CD4-positive, alpha-beta T cell treated with Interleukin-10 for 1 hour (primary cell): ENCODE measurements around the gene IP6K2.

Source experiments
- DNase-seq: peaks from one replicate; pipeline ENCODE4 v3.0.0-alpha.2; 2020

The IP6K2 gene

DNA sequence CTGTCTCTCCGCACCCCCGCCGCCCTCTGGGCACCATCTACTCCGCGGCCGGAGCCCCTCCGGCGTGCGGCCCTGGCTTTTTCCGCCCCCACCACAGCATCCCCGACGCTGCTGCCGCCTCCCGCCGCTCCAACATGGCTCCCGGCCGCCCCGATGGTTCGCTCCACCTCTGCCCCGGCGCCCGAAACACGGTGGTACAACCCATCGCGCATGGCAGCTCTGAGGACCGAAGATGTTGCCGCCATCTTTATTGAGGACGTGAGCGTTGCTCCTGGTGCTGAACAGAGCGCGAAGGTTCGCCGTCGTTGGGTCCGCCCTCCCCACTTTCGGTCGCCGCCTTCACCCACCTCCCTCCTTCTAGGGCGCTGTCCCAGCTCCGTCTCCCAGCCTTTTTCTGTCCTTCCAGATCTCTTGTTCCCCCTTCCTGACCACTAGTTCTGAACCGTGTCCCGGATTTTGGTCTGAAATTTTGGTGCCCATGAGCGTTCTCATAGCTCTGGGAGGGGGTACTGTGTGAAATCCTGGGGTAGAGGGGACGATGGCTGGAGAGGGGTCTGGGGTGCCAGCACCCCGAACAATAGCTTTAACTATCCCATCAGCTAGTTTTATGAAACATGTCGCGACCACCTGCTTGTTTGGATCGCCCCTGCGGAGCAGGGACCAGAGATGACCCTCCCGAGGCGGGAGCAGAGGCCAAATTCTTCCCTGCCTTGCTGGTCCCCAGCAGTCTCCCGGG, 54.1 kb downstream of the IP6K2 start, which contains the start of gene CELSR3:
Gene CELSR3, minus strand, starts transcription at position 134 of the 736 bp plus-strand sequence. CDS start 252 bp downstream, outside the sequence.
- DNase-seq, result peak; percentile 75

DNA sequence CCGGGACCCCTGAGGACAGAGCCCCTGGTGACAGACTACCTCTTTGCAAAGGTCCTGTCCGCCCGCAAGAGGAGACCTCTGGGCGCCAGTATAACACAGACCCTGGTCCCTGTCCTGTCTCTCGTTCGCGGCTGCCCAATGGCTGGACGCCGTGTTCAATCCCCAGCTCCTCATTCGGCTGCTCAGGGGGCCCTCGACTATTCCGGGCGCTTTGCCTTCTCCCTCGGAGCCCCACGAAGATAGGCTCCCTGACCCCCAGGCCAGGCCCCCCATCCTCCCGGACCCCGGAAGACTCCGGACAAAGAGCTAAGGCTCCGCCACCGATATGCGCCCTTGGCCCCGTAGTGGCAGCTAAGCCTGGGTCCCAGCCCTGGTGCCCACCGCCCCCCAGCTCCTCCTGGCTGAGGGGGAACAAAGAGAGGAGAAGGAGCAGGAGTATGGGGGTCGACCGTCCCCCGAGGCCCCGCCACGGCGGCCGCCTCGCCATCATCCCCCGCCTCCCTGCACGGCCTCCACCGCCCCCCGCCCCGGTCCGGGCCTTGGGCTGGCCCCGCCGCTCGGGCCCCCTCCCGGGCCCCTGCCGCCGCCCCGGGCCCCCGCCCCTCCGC, 54.8 kb downstream of the IP6K2 start:
- no peak for DNase-seq

DNA sequence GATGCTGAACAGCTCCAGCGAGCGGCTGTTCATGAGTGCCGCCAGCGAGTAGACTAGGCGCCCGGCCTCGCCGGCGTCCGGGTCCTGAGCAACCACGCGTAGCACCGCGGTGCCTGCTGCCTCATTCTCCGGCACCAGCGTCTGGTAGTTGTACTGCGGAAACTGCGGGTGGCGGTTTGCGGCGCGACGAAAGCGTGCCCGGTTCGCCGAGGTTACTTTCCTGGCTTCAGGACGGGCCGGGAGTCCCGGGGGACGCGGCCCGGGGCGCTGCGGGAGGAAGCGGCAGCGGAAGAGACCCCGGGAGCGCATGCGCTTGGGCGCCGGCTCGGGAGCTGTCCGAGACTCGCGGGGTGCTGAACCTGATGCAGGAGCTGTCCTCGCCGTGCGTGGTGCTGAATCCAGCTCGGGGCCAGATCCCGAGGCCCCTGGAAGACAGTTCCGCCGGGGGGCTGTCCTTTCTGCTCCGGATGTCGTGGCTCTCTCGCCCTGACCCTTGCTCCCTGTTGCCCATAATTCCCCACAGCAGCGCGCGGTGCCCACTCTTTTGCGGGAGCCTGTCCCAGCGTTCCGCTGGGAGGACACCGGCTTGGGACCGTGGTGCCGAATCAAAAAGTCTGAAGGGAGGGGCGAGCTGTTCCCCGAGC, 55.4 kb downstream of the IP6K2 start:
- DNase-seq, result peak; percentile 76

DNA sequence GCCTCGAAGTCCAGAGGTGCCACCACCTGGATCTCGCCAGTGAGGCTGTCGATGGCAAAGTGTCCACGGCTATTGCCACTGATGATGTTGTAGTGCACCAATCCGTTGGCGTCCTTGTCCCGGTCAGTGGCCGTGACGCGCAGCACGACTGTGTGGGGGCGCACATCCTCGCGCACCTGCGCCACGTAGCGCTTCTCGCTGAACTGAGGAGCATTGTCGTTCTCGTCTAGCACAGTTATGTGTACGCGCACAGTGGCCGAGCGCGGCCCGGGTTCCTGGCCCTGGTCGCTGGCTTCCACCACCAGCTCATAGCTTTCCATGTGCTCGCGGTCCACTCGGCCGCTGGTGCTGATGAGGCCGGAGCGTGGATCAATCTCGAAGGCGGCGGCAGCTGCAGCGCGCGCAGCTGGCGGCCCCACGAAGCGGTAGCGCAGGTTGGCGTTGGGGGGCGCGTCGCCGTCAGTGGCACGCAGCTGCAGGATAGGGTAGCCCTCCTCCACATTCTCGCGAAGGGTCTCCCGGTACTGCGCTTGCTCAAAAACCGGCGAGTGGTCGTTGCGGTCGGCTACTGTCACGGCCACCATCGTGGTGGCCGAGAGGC, 56.1 kb downstream of the IP6K2 start:
- DNase-seq, result no peak

DNA sequence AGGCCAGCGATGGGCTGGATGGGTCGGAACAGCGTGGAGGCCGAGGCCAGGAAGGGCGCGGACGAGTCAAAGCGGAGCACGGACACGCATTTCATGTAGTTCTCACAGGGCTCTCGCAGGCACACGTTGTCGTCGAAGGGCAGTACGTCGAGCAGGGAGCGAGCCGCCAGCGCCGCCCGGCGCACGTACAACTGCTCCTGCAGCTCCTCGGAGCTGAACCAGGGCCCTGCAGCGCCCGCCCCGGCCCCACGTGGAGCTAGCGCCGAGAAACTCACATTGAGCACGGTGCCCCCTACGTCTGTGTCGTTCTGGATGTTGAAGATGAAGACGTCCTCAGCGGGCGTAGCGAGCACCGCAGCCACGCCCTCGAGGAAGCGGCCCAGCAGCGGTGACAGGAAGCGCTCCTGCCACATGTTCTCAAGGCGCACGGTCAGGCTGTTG, 60.2 kb downstream of the IP6K2 start:
- DNase-seq, result peak; percentile 49

DNA sequence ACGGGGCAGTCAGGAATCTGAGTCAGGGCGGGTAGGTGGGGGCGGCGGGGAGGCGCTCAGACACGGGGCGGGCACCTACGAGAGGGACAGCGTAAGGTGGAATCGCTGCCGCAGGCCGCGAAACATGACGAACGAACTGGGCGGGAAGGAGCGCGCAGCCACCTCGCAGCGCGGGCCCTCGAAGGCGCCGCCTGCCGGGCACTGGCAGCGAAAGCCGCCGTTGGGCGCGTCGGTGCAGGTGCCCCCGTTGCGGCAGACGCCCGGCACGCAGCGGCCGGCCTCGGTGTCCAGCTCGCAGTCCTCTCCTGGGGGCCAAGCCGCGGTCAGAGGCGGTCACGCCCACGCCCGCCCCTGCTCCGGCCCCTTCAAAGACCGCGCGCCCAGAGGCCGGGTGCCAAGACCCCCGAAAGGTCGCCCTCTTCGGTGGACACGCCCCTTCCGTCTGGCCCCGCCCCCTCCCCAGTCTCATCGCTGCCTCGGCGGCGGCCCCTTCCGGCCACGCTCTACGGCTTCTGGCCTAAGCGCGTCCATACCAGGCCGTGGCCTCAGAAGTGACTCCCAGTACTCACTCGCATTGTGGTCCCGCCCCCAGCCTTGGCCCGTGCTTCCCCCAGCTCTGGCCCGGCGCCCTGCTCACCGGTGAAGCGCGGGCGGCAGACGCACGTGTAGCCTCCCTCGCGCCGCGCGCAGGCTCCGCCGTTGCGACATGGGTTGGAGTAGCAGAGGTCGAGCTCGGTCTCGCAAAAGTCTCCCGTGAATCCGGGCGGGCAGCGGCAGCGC, 60.8 kb downstream of the IP6K2 start:
- peak; percentile 89 for DNase-seq

DNA sequence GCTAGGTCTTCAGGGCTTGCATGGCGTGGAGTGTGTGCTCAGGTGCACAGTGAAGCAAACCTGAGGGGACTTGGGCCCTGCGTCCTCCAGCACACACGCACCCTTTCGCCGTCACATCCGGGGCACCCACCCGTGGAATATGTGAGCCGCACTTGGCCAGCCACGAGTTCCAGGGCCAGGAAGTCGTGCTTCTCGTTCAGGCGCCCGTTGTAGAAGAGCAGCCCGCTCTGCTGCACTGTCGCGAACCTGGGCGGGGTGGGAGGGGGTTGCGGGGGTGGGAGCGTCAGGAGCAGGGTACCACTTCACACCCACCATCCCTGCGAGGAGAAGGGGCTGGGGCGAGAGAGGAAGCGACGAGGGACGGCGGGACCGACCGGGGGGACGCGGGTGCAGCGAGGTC, 61.4 kb downstream of the IP6K2 start:
- peak; percentile 56 for DNase-seq

DNA sequence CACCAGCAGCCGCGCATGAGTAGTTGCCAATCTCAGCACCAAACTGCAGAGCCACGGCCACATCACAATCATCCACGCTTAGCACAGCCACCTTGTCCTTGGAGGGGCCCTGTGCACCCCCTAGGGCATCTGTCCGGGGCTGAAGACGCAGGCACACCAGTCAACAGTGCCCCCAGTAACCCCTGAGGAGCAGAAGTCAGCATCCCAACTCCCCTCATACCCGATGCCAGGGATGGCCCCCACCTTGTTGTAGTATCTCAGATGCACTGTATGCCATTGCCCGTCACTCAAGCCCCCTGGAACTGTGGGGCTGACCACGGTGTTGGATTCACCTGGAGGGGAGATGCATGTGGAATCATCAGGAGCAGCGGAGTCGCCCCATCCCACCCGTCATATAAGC, 62.0 kb downstream of the IP6K2 start:
- no peak for DNase-seq

DNA sequence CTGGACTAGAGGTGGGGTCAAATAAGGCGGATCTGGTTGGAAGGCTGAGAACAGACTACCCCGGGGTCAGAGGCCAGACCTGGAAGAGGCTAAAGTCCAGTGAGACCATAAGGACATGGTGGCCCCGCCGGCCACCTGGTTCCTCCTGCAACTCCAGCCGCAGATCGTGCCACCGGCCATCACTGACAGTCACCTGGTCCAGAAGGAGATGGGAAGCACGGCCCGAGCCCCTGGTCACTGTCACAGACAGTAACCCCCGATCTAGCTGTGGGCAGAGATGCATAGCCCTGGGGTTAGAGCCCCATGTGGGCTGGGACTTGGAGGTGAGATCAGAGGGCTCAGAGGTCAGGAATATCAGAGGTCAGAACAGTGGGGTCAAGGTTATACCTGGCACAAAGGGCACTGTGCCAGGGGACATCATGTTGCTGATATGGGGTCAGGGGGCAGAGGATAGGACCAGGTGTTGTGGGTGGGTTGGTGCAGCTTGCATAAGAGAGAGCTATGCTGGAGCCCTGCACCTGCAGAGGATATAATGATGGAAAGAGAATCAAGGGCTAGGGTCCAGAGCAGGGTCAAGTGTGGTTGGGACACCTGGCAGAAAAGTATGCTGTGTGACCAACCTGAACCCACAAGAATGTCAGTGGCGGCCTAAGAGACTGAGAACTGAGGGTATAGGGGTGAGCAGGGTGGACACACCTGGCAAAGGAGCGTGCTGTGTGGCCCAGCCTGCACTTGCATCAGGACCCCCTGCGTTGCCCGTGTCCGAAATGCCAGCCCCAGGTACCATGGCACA, 63.9 kb downstream of the IP6K2 start:
- no peak for DNase-seq

DNA sequence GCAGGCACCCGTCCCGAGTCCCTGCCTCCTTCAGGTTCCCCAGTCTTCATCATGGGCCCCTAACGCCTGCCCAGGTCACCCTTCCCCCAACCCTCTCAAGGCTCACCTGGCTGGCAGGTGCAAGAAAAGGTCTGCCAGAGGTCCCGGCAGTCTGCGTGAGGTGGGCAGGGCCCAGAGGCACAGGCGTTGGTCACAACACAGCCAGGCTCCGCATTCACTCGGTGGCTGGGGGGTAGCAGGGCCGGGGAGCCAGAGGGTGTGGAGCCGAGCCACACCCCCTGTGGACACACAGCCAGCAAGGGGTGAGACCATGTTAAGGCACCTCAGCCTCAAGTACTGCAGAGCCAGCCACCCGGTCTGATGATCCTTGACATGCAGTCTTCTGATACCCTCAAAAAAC, 65.2 kb downstream of the IP6K2 start:
- no peak for DNase-seq

DNA sequence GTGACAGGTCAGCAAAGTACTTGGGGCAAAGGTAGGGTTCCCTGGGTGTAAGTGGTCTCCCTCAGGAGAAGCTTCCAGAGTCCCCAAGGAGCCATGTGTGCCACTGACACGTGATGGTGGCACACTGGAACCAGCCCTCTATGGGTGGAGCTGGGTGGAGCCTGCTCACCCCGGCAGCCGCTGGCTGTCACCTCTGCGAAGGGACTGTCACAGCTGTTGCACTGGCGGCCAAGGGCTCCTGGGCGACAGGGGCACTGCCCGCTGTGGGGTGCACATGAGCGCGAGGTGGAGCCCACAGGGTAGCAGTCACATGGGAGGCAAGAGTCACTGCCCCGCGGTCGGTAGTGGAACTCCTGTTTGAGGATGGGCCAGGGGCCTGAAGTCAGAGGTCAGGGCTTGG, 66.3 kb downstream of the IP6K2 start:
- DNase-seq, result no peak

DNA sequence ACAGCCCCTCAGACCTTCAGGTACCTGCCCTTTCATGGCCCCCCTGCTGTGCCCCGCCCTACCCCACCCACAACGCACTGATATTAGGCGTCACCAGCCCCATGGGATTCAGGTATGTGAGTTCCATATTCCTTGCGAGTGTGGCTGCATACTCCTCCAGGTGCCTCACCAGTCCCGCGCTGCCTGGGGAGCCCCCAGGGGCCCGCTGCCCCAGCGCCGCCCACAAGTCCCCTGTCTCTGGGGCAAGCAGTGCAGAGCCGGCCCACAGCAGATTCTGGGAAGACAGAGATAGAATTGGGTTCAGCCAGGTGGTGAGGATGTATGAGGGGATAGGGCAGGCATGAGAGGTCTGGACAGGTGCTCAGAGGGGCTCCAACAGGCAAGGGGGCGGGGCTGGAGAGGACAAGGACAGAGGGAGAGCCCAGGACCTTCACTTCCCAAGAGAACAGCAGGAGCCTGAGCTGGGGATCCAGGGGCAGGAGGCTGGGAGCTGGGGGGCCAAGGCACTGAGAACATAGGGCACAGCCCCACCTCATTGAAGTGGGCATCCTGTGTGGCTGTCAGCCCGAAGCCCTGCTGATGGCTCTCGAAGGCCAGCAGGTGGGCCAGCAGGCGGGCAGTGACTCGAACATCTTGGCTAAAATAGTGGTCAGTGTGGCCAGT, 68.7 kb downstream of the IP6K2 start:
- no peak for DNase-seq

DNA sequence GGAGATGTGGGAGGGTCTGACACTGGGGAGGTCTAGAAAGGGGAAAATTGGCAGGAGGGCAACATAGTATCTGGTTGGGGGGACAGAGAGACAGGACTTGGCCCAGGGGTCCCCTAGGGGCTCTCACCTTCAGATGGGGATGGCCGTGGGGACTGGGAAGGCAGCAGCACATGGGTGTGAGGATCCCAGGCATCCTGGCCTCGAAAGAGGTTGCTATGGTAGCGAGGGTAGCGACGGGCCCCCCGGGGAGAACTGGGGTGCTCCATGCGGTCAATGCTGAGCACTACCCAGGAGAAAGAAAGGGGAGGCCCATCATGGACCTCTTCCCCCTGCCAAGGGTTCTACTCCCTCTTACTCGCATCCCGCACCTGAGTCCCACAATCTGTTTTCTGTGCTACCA, 69.3 kb downstream of the IP6K2 start:
- no peak for DNase-seq

DNA sequence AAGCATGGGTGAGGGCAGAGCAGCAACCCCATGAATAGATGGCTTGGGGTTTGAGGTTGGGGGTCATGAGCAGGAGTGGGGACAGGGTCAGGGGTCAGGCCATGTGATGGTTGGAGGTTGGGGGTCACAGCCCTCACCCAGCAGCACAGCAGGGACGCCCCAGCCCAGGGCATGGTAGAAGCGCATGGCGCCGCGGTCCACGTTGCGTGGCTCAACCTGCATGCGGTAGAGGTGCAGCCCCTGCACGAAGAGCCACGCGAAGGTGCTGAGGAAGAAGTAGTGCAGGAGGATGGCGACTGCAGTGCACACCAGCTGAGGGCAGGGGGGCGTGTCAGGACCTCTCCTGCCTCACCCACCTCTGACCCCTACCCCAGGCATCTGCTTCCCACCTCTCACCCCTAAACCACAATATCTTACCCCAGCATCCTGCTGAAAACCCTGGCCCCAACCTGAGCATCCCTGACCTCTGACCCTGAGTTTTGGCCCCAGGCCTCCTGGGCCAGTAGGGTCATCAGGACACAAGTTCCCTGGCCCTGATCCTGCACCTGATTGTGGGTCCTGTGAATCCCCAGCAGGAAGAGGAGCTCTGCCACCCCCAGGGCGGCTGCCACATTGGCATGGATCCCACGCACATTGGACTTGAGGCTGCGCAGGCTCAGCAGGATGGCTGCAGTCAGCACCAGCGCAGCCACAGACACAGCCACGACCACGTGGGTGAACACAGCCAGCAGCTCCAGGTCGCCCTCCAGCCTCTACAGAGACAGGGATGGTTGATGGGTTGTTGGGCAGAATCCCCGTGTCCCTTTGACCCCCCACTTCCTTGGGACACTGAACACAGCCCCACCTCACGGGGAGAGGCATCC, 71.9 kb downstream of the IP6K2 start:
- no peak for DNase-seq

DNA sequence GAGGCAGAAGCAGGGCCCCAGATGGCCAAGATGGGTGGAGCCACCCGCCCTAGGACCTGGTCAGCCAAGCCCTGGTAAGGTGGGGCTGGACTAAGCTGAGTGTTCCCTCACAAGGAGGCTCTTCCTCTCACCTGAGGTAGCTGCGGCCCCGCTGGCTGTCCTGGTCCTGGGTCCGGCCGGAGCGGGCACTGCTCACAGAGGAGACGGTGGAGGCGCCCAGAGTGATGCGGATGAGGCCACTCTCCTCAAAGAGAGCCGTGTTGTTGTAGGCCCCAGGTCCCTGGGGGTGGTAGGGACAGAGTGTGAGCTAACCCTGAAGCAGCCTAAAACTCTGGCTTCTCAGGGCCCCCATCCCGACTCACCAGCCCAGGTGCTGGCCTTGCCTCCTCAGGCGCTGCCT, 74.4 kb downstream of the IP6K2 start:
- DNase-seq, result no peak

DNA sequence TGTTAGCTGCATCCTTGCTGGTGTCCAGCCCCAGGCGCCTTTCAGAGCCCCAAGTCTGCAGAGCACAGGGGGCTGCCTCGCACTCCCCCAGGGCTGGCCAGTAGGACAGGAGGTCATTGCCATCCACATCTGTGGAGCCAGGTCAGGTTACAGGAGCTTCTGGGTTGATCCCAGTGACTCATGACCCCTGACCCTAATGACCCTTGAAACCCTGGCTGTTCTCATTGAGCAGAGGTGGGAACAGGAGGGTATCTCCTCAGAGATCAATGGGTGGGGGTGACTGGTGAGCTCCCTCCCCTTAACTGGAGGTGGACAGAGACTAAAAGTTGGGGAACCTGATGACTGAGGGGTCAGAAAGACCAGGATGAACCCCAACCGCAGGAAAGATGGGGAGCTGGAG, 75.6 kb downstream of the IP6K2 start:
- no peak for DNase-seq

DNA sequence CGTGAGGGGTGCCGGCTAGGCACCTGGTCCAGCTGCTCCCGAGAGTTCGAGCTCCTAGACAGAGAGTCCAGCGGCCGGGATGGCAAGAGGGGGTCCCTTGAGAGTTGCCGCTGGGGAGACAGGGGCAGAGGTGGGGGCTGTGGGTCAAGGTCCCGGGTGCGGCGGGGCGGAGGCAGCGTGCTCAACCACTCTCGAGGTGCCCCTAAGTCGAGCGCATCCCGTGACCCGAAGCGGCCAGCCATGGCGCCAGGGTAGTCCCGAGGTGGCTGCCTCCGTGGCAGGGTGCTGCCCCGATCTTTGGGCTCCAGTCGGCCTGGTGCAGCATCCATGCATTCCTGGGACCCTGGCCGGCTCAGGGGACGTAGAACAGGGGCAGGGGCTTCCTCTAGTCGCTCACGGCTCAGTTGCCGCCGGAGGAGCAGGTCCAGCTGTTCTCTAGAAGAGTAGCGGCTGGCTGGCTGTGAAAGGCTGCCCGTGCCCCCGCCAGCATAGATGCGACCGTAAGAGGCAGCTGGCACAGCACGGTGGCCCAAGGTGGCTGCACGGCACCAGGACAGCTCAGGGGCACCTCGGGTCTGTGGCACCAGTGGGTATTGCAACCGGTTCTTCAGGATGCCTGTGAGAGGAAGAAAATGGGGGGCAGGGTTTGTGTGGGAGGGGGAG, 76.9 kb downstream of the IP6K2 start:
- DNase-seq, result no peak
